H9 (cell line): ENCODE data around the gene CLSTN3. TPM values are rescaled to one million over a fixed set of nuclear protein-coding genes. Genes with fewer than 3 reads are reported as not detected.

Experiments
- DNase-seq: peaks from one replicate; pipeline ENCODE4 v3.0.0-alpha.2; 2017
- H2AFZ ChIP-seq: one replicate; pipeline ENCODE4 v1.6.1; 2013; ENCODE audit warnings: mild to moderate bottlenecking, low read length, control low read depth, moderate library complexity
- H2AK5ac ChIP-seq: 2 replicates; pipeline ENCODE4 v1.6.1; 2013; ENCODE audit warnings: low read length, control low read depth, mixed read lengths; ENCODE audit not compliant: insufficient read length
- H2BK120ac ChIP-seq: one replicate; pipeline ENCODE4 v1.6.1; 2013; ENCODE audit warnings: low read depth, mild to moderate bottlenecking, low read length, control low read depth, inconsistent platforms; ENCODE audit not compliant: poor library complexity, severe bottlenecking
- H2BK12ac ChIP-seq: 2 replicates; pipeline ENCODE4 v1.6.1; 2013; ENCODE audit warnings: low read length, control low read depth, mixed read lengths, low read depth; ENCODE audit not compliant: insufficient read length
- H2BK15ac ChIP-seq: 2 replicates; pipeline ENCODE4 v1.6.1; 2013; ENCODE audit warnings: low read depth, low read length, control low read depth
- H2BK20ac ChIP-seq: one replicate; pipeline ENCODE4 v1.6.1; 2013; ENCODE audit warnings: low read depth, mild to moderate bottlenecking, low read length, control low read depth, inconsistent platforms; ENCODE audit not compliant: poor library complexity, severe bottlenecking
- H2BK5ac ChIP-seq: 2 replicates; pipeline ENCODE4 v1.6.1; 2013; ENCODE audit warnings: low read length, control low read depth, mixed read lengths; ENCODE audit not compliant: insufficient read length
- H3K14ac ChIP-seq: 2 replicates; pipeline ENCODE4 v1.6.1; 2013; ENCODE audit warnings: low read length, control low read depth; ENCODE audit not compliant: insufficient read depth
- H3K18ac ChIP-seq: 2 replicates; pipeline ENCODE4 v1.6.1; 2013; ENCODE audit warnings: low read depth, mild to moderate bottlenecking, mixed read lengths, low read length, control low read depth; ENCODE audit not compliant: insufficient read length
- H3K23ac ChIP-seq: 2 replicates; pipeline ENCODE4 v1.6.1; 2013; ENCODE audit warnings: low read length, control low read depth, mixed read lengths, low read depth; ENCODE audit not compliant: insufficient read length
- H3K23me2 ChIP-seq: 2 replicates; pipeline ENCODE4 v1.6.1; 2013; ENCODE audit warnings: low read depth, mild to moderate bottlenecking, mixed read lengths, low read length, control low read depth; ENCODE audit not compliant: insufficient read length, poor library complexity, severe bottlenecking
- H3K27ac ChIP-seq: 2 replicates; pipeline ENCODE4 v1.5.1; 2013; ENCODE audit warnings: low read length, control low read depth, mixed read lengths, low read depth; ENCODE audit not compliant: insufficient read length
- H3K27me3 ChIP-seq: 2 replicates; pipeline ENCODE4 v1.6.1; 2013; ENCODE audit warnings: low read length, control low read depth, inconsistent platforms; ENCODE audit not compliant: insufficient read depth
- H3K4ac ChIP-seq: 2 replicates; pipeline ENCODE4 v1.6.1; 2013; ENCODE audit warnings: low read depth, mild to moderate bottlenecking, control low read depth, inconsistent platforms, low read length, moderate library complexity
- H3K4me1 ChIP-seq: 2 replicates; pipeline ENCODE4 v1.6.1; 2013; ENCODE audit warnings: low read length, control low read depth, inconsistent platforms; ENCODE audit not compliant: insufficient read depth
- H3K4me2 ChIP-seq: 2 replicates; pipeline ENCODE4 v1.6.1; 2013; ENCODE audit warnings: low read length, control low read depth, mixed read lengths; ENCODE audit not compliant: insufficient read length, insufficient read depth
- H3K56ac ChIP-seq: 2 replicates; pipeline ENCODE4 v1.6.1; 2013; ENCODE audit warnings: low read depth, mild to moderate bottlenecking, mixed read lengths, low read length, control low read depth; ENCODE audit not compliant: insufficient read length
- H3K79me1 ChIP-seq: 2 replicates; pipeline ENCODE4 v1.6.1; 2013; ENCODE audit warnings: low read depth, mild to moderate bottlenecking, moderate library complexity, low read length, control low read depth, inconsistent platforms; ENCODE audit not compliant: insufficient read depth, poor library complexity, severe bottlenecking
- H3K79me2 ChIP-seq: 2 replicates; pipeline ENCODE4 v1.6.1; 2013; ENCODE audit warnings: low read length, control low read depth, inconsistent platforms; ENCODE audit not compliant: insufficient read depth
- H3K9ac ChIP-seq: 2 replicates; pipeline ENCODE4 v1.6.1; 2013; ENCODE audit warnings: low read length, control low read depth, mixed read lengths; ENCODE audit not compliant: insufficient read length; ENCODE audit errors: extremely low read depth
- H3K9me3 ChIP-seq: one replicate; pipeline ENCODE4 v1.6.1; 2013; ENCODE audit warnings: low read depth, low read length, inconsistent platforms; ENCODE audit not compliant: control insufficient read depth
- H3T11ph ChIP-seq: one replicate; pipeline ENCODE4 v1.6.1; 2013; ENCODE audit warnings: mild to moderate bottlenecking, low read length, control low read depth, inconsistent platforms
- H4K20me1 ChIP-seq: one replicate; pipeline ENCODE4 v1.6.1; 2013; ENCODE audit not compliant: control insufficient read depth, insufficient read length, insufficient read depth
- H4K5ac ChIP-seq: 2 replicates; pipeline ENCODE4 v1.6.1; 2013; ENCODE audit warnings: low read depth, mild to moderate bottlenecking, mixed read lengths, low read length, control low read depth; ENCODE audit not compliant: insufficient read length
- H4K8ac ChIP-seq: replicated peaks from 2 replicates; pipeline ENCODE4 v1.6.1; 2013; ENCODE audit warnings: low read length, control low read depth, mixed read lengths, low read depth; ENCODE audit not compliant: insufficient read length
- H4K91ac ChIP-seq: 2 replicates; pipeline ENCODE4 v1.6.1; 2013; ENCODE audit warnings: low read depth, mild to moderate bottlenecking, moderate library complexity, mixed read lengths, low read length, control low read depth; ENCODE audit not compliant: insufficient read length
- H3K27ac Mint-ChIP-seq, 3 experiments: 2 replicates in 2 of 3; 3 replicates in 1 of 3; pipeline ENCODE4 v1.8.0; 2020 to 2021; ENCODE audit warnings: mixed read lengths in 3 of 3, mild to moderate bottlenecking in 1 of 3, moderate library complexity in 1 of 3
- H3K27me3 Mint-ChIP-seq: 2 replicates; pipeline ENCODE4 v1.8.0; 2021; ENCODE audit warnings: low read depth, mild to moderate bottlenecking, moderate library complexity, mixed read lengths
- H3K36me3 Mint-ChIP-seq, 3 experiments: 2 replicates in 2 of 3; 3 replicates in 1 of 3; pipeline ENCODE4 v1.8.0; 2020 to 2021; ENCODE audit warnings: low read depth in 3 of 3, mixed read lengths in 3 of 3; ENCODE audit not compliant: insufficient read depth in 1 of 3
- H3K4me1 Mint-ChIP-seq, 2 experiments: 2 replicates each; pipeline ENCODE4 v1.8.0; 2020; ENCODE audit warnings: mixed read lengths in 2 of 2
- H3K4me3 Mint-ChIP-seq, 2 experiments: 2 replicates in 1 of 2; 3 replicates in 1 of 2; pipeline ENCODE4 v1.8.0; 2020 to 2021; ENCODE audit warnings: mild to moderate bottlenecking in 2 of 2, mixed read lengths in 2 of 2, moderate library complexity in 1 of 2
- H3K9me3 Mint-ChIP-seq, 2 experiments: 2 replicates in 1 of 2; 3 replicates in 1 of 2; pipeline ENCODE4 v1.8.0; 2020; ENCODE audit warnings: mild to moderate bottlenecking in 2 of 2, mixed read lengths in 2 of 2, moderate library complexity in 1 of 2
- WGBS: extraction: QIAGEN DNeasy Blood & Tissue Kit; methylation state at CpG from one replicate; pipeline ENCODE4 v1.1.7; 2013; ENCODE audit warnings: missing lambda C conversion rate, low lambda C conversion rate, mixed read lengths; ENCODE audit not compliant: insufficient read length; ENCODE audit errors: extremely low coverage; 5-methylcytosine and 5-hydroxymethylcytosine counted together
- total RNA-seq: library from RNA; stranded (reverse); gene quantifications from 2 replicates; pipeline ENCODE4 v1.2.1, GENCODE V29; 2021
- TF ChIP-seq, protein P1 (sequence below): fragments of 200-600 bp; sonication (generic); conservative IDR thresholded peaks from 3 replicates; pipeline ENCODE4 v1.8.0; 2021; ENCODE audit warnings: antibody characterized with exemption, mild to moderate bottlenecking

CLSTN3 gene
- total RNA-seq, 1 experiment from 2014 or later = 26.2 TPM

DNA sequence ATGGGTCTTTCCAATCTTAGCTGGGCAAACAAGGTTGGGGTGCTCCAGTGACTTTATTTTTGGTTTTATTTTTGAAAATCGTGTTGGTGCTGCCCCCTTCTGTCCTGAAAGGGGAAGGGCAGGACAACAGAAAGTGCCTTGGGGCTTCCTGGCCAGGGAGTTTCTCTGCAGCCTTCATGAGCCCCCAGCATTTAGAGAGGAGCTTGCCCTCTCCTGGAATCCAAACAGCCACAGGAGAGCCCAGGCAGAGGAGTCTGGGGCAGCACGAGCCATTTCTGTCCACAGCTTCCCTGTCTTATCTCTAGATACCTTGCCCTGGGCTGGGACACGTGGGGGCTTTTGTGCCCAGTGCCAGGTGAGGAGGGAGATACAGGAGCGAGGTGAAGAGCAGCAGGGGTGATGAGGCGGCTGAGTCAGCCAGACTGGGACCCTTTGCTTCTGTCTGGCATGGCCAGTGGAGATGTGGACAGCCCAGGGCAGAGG is 16.7 kb upstream of the CLSTN3 start:
- Histone ChIP-seq H3K23me2 (peaks cover 5% of the 10 kb centered on the region), H3K56ac (no peak overlapping the region), H4K20me1 (no peaks in the 10 kb centered on the region), H3K4ac (no peak overlapping the region), H3K79me2 (no peaks in the 10 kb centered on the region), H3K27me3 (no peaks in the 10 kb centered on the region), H3K14ac (no peak overlapping the region), H3K23ac (no peak overlapping the region), H2BK20ac (no peak overlapping the region), H3K9me3 (no peaks in the 10 kb centered on the region), H3K4me2 (no peak overlapping the region), H3K27ac (no peak overlapping the region), H3K79me1 (no peaks in the 10 kb centered on the region), H3T11ph (no peak overlapping the region), H2BK15ac (no peak overlapping the region), H4K91ac (no peak overlapping the region), H3K4me1 (no peaks in the 10 kb centered on the region), H4K8ac (no peak overlapping the region), H3K18ac (no peak overlapping the region), H2BK12ac (no peak overlapping the region), H3K9ac (no peak overlapping the region), H2BK120ac (no peak overlapping the region), H4K5ac (no peak overlapping the region), H2AFZ (no peak overlapping the region), H2BK5ac (no peak overlapping the region), H2AK5ac (no peak overlapping the region)
- Mint-ChIP-seq H3K36me3 (no peaks in the 10 kb centered on the region), H3K27ac (no peak overlapping the region), H3K4me1 (peaks cover 4 to 11% of the 10 kb centered on the region in 2 experiments), H3K27me3 (peaks cover 9% of the 10 kb centered on the region), H3K9me3 (no peaks in the 10 kb centered on the region), H3K4me3 (no peak overlapping the region)
- DNase-seq = no peak
- WGBS = no CpG with 5 or more reads among the region's 5 CpGs
- TF ChIP-seq, protein P1, sequence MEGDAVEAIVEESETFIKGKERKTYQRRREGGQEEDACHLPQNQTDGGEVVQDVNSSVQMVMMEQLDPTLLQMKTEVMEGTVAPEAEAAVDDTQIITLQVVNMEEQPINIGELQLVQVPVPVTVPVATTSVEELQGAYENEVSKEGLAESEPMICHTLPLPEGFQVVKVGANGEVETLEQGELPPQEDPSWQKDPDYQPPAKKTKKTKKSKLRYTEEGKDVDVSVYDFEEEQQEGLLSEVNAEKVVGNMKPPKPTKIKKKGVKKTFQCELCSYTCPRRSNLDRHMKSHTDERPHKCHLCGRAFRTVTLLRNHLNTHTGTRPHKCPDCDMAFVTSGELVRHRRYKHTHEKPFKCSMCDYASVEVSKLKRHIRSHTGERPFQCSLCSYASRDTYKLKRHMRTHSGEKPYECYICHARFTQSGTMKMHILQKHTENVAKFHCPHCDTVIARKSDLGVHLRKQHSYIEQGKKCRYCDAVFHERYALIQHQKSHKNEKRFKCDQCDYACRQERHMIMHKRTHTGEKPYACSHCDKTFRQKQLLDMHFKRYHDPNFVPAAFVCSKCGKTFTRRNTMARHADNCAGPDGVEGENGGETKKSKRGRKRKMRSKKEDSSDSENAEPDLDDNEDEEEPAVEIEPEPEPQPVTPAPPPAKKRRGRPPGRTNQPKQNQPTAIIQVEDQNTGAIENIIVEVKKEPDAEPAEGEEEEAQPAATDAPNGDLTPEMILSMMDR = peak; percentile 91
